Ishikawa (cell line): ENCODE results near the gene ST14.

Experiments
- CEBPB ChIP-seq: IDR thresholded peaks from 2 replicates; pipeline ENCODE4 v1.6.1; 2012
- CREB1 ChIP-seq: IDR thresholded peaks from 2 replicates; pipeline ENCODE4 v1.6.1; 2012; ENCODE audit warnings: low read depth
- EGR1 ChIP-seq: IDR thresholded peaks from 2 replicates; pipeline ENCODE4 v1.6.1; 2012
- NFIC ChIP-seq: IDR thresholded peaks from 2 replicates; pipeline ENCODE4 v1.6.1; 2012
- RAD21 ChIP-seq: IDR thresholded peaks from 2 replicates; pipeline ENCODE4 v1.6.1; 2012; ENCODE audit warnings: low read depth
- TF ChIP-seq, protein P1 (sequence below): IDR thresholded peaks from 2 replicates; pipeline ENCODE4 v1.6.1; 2012

GRCh38 chr11:130168105-130168504 is 8.5 kb downstream of the ST14 start:
- TF ChIP-seq NFIC (no peak), EGR1 (no peak), CREB1 (no peak), RAD21 (no peak), CEBPB (no peak)
- TF ChIP-seq, protein P1, sequence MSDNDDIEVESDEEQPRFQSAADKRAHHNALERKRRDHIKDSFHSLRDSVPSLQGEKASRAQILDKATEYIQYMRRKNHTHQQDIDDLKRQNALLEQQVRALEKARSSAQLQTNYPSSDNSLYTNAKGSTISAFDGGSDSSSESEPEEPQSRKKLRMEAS, result no peak
